Measurements from ENCODE around the gene WNT8A. TPM values are rescaled to one million over a fixed set of nuclear protein-coding genes. Genes with fewer than 3 reads are reported as not detected.
A peak's percentile ranks its signal among the peaks of the same experiment; 100 is the strongest.
"Not testable (repeated sequence)": the region's sequence is repeated elsewhere in the genome, so short reads cannot be mapped to it uniquely, and the experiment has no call there.

The WNT8A gene
- total RNA-seq, 1 experiment from 2014 or later = not detected

DNA sequence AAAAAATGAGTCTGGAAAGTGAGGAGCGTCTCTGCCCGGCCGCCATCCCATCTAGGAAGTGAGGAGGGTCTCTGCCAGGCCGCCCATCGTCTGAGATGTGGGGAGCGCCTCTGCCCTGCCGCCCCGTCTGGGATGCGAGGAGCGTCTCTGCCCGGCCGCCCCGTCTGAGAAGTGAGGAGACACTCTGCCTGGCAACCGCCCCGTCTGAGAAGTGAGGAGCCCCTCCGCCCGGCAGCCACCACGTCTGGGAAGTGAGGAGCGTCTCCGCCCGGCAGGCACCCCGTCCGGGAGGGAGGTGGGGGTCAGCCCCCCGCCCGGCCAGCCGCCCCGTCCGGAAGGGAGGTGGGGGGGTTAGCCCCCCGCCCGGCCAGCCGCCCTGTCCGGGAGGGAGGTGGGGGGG lies 13.8 kb upstream of the WNT8A start:
- DNase-seq (ENCODE audit: low read depth, low spot score); H3K4me3 ChIP-seq (replicated peaks in 1 of 2; ENCODE audit: low read depth in 1 of 2, low read length in 2 of 2); H3K9ac ChIP-seq (ENCODE audit: low read length); ATAC-seq; intact Hi-C loops (cut with micrococcal nuclease); H3K79me2 ChIP-seq (ENCODE audit: insufficient read depth, low read length); POLR2A ChIA-PET; H3K4me1 ChIP-seq (ENCODE audit: control insufficient read depth in 1 of 2, insufficient read depth in 2 of 2, low read length in 2 of 2); BruUV-seq (replicated peaks); H3K9me2 ChIP-seq (ENCODE audit: insufficient read depth); H4K20me1 ChIP-seq (ENCODE audit: insufficient read depth); H3K27me3 ChIP-seq (ENCODE audit: insufficient read depth, low read length); H3K27ac ChIP-seq (ENCODE audit: low read depth, low read length); H3K4me2 ChIP-seq (ENCODE audit: low read length); H3K9me3 ChIP-seq (ENCODE audit: control insufficient read depth in 1 of 2, insufficient read depth in 1 of 2, low read depth in 1 of 2, low read length in 2 of 2); H3K36me3 ChIP-seq (ENCODE audit: control insufficient read depth in 1 of 2, insufficient read depth in 2 of 2, low read length in 2 of 2); H2AFZ ChIP-seq (ENCODE audit: low read depth, low read length, poor library complexity, severe bottlenecking): not testable (repeated sequence)
- ChIA-PET RAD21 (ENCODE audit: low non-redundant PET in 1 of 2, low total read pairs in 2 of 2, uncharacterized antibody in 2 of 2, unreplicated experiment in 2 of 2) (interaction anchor here in 1 of 2 experiments (1.3 kb wide), 1 partner anchor 441 kb away, joined by 3 read pairs; no protein-coding TSS in a partner anchor), CTCF (interaction anchor here (1.0 to 3.0 kb wide), 5 partner anchors 7 to 440 kb away, joined by 3 to 24 read pairs (median 9); no protein-coding TSS in a partner anchor)

DNA sequence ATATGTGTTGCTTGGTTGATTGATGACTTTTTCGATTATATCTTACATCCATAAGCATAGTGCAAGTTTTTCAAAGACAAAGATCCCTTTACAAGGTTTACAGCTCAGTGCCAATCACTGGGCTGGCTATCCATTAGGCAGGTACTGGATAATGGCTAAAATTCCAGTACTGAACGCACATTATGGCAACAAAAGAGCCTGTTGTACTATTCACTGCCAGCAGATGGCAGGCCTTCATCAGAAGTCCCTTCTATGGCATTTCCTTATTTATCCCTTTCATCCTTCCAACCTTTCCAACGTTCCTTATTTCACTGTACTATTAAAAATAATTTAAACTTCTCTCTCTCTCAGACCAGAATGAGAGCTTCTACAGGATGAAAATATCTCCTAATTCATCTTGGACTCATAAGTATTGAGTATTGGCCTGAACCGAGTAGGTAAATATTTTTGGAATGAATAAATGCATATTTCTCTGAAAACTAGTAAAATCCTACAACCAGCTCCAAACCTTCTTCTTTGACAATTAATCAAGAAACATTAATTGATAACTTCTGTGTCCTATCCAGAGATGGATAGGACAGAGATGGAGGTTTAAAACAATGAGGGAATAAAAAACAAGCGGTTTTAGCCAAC lies 6.7 kb upstream of the WNT8A start:
- no TSS peak for BruUV-seq (replicated peaks)
- intact Hi-C loops (cut with micrococcal nuclease) = loop anchor here (1.0 kb wide), 1 partner anchor 56 kb away; no protein-coding TSS in a partner anchor
- Histone ChIP-seq H3K9ac (ENCODE audit: low read length) (no peak overlapping the region), H3K36me3 (ENCODE audit: control insufficient read depth in 1 of 2, insufficient read depth in 2 of 2, low read length in 2 of 2) (no peaks in the 10 kb centered on the region), H4K20me1 (ENCODE audit: insufficient read depth) (no peaks in the 10 kb centered on the region), H3K27ac (ENCODE audit: low read depth, low read length) (no peak overlapping the region), H3K4me1 (ENCODE audit: control insufficient read depth in 1 of 2, insufficient read depth in 2 of 2, low read length in 2 of 2) (no peaks in the 10 kb centered on the region), H3K4me3 (replicated peaks in 1 of 2; ENCODE audit: low read depth in 1 of 2, low read length in 2 of 2) (no peak overlapping the region), H3K9me2 (ENCODE audit: insufficient read depth) (no peaks in the 10 kb centered on the region), H3K79me2 (ENCODE audit: insufficient read depth, low read length) (no peaks in the 10 kb centered on the region), H2AFZ (ENCODE audit: low read depth, low read length, poor library complexity, severe bottlenecking) (peak overlapping the region; percentile 90), H3K4me2 (ENCODE audit: low read length) (no peak overlapping the region), H3K27me3 (ENCODE audit: insufficient read depth, low read length) (no peaks in the 10 kb centered on the region), H3K9me3 (ENCODE audit: control insufficient read depth in 1 of 2, insufficient read depth in 1 of 2, low read depth in 1 of 2, low read length in 2 of 2) (no peaks in the 10 kb centered on the region)
- ChIA-PET POLR2A (interaction anchor here (1.1 to 2.4 kb wide), 2 partner anchors 42 to 56 kb away, joined by 3 to 7 read pairs; no protein-coding TSS in a partner anchor), CTCF (interaction anchor here (0.6 to 6.6 kb wide), 10 partner anchors 8 to 448 kb away, joined by 3 to 67 read pairs (median 6); no protein-coding TSS in a partner anchor), RAD21 (ENCODE audit: low non-redundant PET in 1 of 2, low total read pairs in 2 of 2, uncharacterized antibody in 2 of 2, unreplicated experiment in 2 of 2) (interaction anchor here (1.4 to 2.3 kb wide), 2 partner anchors 56 kb away, joined by 4 to 7 read pairs; no protein-coding TSS in a partner anchor)
- peak; percentile 96 for TF ChIP-seq RAD21 (IDR thresholded peaks at IDR 0.05; ENCODE audit: low read depth)
- TF ChIP-seq ZFX (IDR thresholded peaks at IDR 0.05) = no peak
- TF ChIP-seq, protein P1, sequence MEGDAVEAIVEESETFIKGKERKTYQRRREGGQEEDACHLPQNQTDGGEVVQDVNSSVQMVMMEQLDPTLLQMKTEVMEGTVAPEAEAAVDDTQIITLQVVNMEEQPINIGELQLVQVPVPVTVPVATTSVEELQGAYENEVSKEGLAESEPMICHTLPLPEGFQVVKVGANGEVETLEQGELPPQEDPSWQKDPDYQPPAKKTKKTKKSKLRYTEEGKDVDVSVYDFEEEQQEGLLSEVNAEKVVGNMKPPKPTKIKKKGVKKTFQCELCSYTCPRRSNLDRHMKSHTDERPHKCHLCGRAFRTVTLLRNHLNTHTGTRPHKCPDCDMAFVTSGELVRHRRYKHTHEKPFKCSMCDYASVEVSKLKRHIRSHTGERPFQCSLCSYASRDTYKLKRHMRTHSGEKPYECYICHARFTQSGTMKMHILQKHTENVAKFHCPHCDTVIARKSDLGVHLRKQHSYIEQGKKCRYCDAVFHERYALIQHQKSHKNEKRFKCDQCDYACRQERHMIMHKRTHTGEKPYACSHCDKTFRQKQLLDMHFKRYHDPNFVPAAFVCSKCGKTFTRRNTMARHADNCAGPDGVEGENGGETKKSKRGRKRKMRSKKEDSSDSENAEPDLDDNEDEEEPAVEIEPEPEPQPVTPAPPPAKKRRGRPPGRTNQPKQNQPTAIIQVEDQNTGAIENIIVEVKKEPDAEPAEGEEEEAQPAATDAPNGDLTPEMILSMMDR (IDR thresholded peaks at IDR 0.05 in 2 of 3, conservative IDR thresholded peaks at IDR 0.05 in 1 of 3; ENCODE audit: borderline replicate concordance in 1 of 3, insufficient read depth in 1 of 3, low read depth in 2 of 3, low read length in 2 of 3) = peak; percentile 79 to 94 (median 86)
- TF ChIP-seq, protein P2, sequence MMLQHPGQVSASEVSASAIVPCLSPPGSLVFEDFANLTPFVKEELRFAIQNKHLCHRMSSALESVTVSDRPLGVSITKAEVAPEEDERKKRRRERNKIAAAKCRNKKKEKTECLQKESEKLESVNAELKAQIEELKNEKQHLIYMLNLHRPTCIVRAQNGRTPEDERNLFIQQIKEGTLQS (IDR thresholded peaks at IDR 0.05) = no peak
- no peak for TF ChIP-seq EZH2phosphoT487 (IDR thresholded peaks at IDR 0.05; ENCODE audit: borderline replicate concordance)
- TF ChIP-seq SRF (IDR thresholded peaks at IDR 0.05; ENCODE audit: low read depth) = peak; percentile 63
- peak; percentile 90 for ATAC-seq
- DNase-seq (ENCODE audit: low read depth, low spot score) = peak; percentile 62
